H1 (cell line): ENCODE data around the gene BRI3BP. TPM values are rescaled to one million over a fixed set of nuclear protein-coding genes. Genes with fewer than 3 reads are reported as not detected.

ENCODE experiments used
- CBX5 ChIP-seq: fragments of 300-800, 300-1000 bp; sonication (generic); IDR thresholded peaks from 2 replicates; pipeline ENCODE4 v1.7.1; 2016; ENCODE audit warnings: antibody characterized with exemption, low read length, low read depth
- PHF8 ChIP-seq: fragments of 200-600 bp; sonication (generic); conservative IDR thresholded peaks from 2 replicates; pipeline ENCODE4 v1.7.1; 2012; ENCODE audit warnings: low read depth, mild to moderate bottlenecking, inconsistent platforms, low read length, moderate library complexity
- TEAD4 ChIP-seq: IDR thresholded peaks from 2 replicates; pipeline ENCODE4 v1.6.1; 2012; ENCODE audit warnings: low read depth, low read length, inconsistent platforms, mixed read lengths
- polyA plus RNA-seq, 7 experiments: library from polyadenylated mRNA; depleted of rRNA in 3 of 7; stranded (reverse) in 5 of 7; unstranded in 2 of 7; fragments of >200 nt in 5 of 7; fragments of 200-250 nt in 2 of 7; gene quantifications; 1 replicate in 5 of 7; 2 replicates in 1 of 7; 4 replicates in 1 of 7; pipeline versions ENCODE4 v1.2.1 to v1.2.3, GENCODE V29; 2011 to 2013; ENCODE audit warnings: missing spikeins in 2 of 7, mixed read lengths in 2 of 7
- total RNA-seq: library from RNA; stranded (reverse); fragmentation: NEBNext Ultra II Directional; extraction: Animal tissue kit (Norgen Biotek cat#: 25700); gene quantifications from 2 replicates; pipeline ENCODE4 v1.2.1, GENCODE V29; 2021

The BRI3BP gene
- total and polyA plus RNA-seq, 2 of the 8 experiments (the other 6 are each of a cell fraction or from before 2014, with no cell fraction given): 5.4 to 14.2 TPM

- TF ChIP-seq CBX5: no peak
- TF ChIP-seq TEAD4: no peak
- no peak for TF ChIP-seq PHF8
These were observed 27.7 kb downstream of the BRI3BP start (continued) for GRCh38 chr12:125021096-125021495.
